IMR-90 (cell line): ENCODE data around the gene HIVEP1. TPM values are rescaled to one million over a fixed set of nuclear protein-coding genes. Genes with fewer than 3 reads are reported as not detected.

Experiments
- ATAC-seq: fragments of 200-7000 bp; cut with Tn5 transposase; 2 replicates; pipeline ENCODE4 v1.9.1; 2020; ENCODE audit warnings: low read depth, mild to moderate bottlenecking, moderate library complexity
- BruUV-seq: library from RNA; stranded (reverse); fragments of 400-500 nt; replicated peaks from 2 replicates; lab custom pipeline; 2021; lab: Mats Ljungman, UMichigan
- CTCF ChIA-PET: fragments of 300-600 bp; formaldehyde crosslinking; extraction: SDS; loops from one replicate; lab custom pipeline; 2021; ENCODE audit warnings: antibody characterized with exemption; lab: Yijun Ruan, JAX
- POLR2A ChIA-PET: fragments of 300-600 bp; sonication (Branson Sonifier 250); formaldehyde crosslinking; loops from one replicate; lab custom pipeline; 2022; ENCODE audit warnings: antibody characterized with exemption; ENCODE audit not compliant: unreplicated experiment; lab: Charles Lee
- DNase-seq: peaks from one replicate; pipeline ENCODE4 v3.0.0; 2013
- H2AFZ ChIP-seq: replicated peaks from 2 replicates; pipeline ENCODE3; 2013; ENCODE audit warnings: low read length, mild to moderate bottlenecking; ENCODE audit not compliant: poor library complexity
- H2AK5ac ChIP-seq: 2 replicates; pipeline ENCODE4 v1.6.1; 2013; ENCODE audit warnings: low read depth, low read length, inconsistent platforms
- H2AK9ac ChIP-seq: replicated peaks from 2 replicates; pipeline ENCODE3; 2013; ENCODE audit warnings: mild to moderate bottlenecking, low read depth, low read length, moderate library complexity; ENCODE audit not compliant: poor library complexity
- H2BK120ac ChIP-seq: 2 replicates; pipeline ENCODE4 v1.6.1; 2013; ENCODE audit warnings: low read depth, low read length, inconsistent platforms
- H2BK15ac ChIP-seq: 3 replicates; pipeline ENCODE4 v1.6.1; 2013; ENCODE audit warnings: low read depth, low read length, inconsistent platforms
- H2BK20ac ChIP-seq: 2 replicates; pipeline ENCODE4 v1.6.1; 2013; ENCODE audit warnings: low read depth, mild to moderate bottlenecking, inconsistent platforms, low read length, moderate library complexity
- H2BK5ac ChIP-seq: 2 replicates; pipeline ENCODE4 v1.6.1; 2013; ENCODE audit warnings: mild to moderate bottlenecking, low read depth, low read length, inconsistent platforms; ENCODE audit not compliant: poor library complexity, severe bottlenecking
- H3K14ac ChIP-seq: replicated peaks from 2 replicates; pipeline ENCODE4 v1.6.1; 2013; ENCODE audit warnings: low read depth, low read length, inconsistent platforms
- H3K18ac ChIP-seq: 2 replicates; pipeline ENCODE4 v1.6.1; 2013; ENCODE audit warnings: low read depth, low read length, control low read depth
- H3K23ac ChIP-seq: 2 replicates; pipeline ENCODE4 v1.6.1; 2013; ENCODE audit warnings: low read depth, low read length, inconsistent platforms
- H3K27ac ChIP-seq: 2 replicates; pipeline ENCODE4 v1.5.1; 2013; ENCODE audit warnings: mild to moderate bottlenecking, control low read depth, low read length; ENCODE audit not compliant: insufficient read depth
- H3K27me3 ChIP-seq: 2 replicates; pipeline ENCODE4 v1.6.1; 2013; ENCODE audit warnings: low read length; ENCODE audit not compliant: control insufficient read depth, insufficient read depth
- H3K36me3 ChIP-seq: 2 replicates; pipeline ENCODE4 v1.6.1; 2013; ENCODE audit warnings: low read length, mixed read lengths; ENCODE audit not compliant: control insufficient read depth, insufficient read depth
- H3K4ac ChIP-seq: 2 replicates; pipeline ENCODE4 v1.6.1; 2013; ENCODE audit warnings: low read depth, low read length, inconsistent platforms
- H3K4me1 ChIP-seq: 2 replicates; pipeline ENCODE4 v1.6.1; 2013; ENCODE audit warnings: low read length, mixed read lengths; ENCODE audit not compliant: control insufficient read depth, insufficient read depth
- H3K4me2 ChIP-seq: 2 replicates; pipeline ENCODE4 v1.6.1; 2013; ENCODE audit warnings: low read depth, mild to moderate bottlenecking, control low read depth, low read length, moderate library complexity
- H3K4me3 ChIP-seq: 2 replicates; pipeline ENCODE4 v1.5.1; 2013; ENCODE audit warnings: low read depth, mild to moderate bottlenecking, control low read depth, low read length, moderate library complexity; ENCODE audit not compliant: insufficient read depth
- H3K56ac ChIP-seq: 2 replicates; pipeline ENCODE4 v1.6.1; 2013; ENCODE audit warnings: low read length, inconsistent platforms; ENCODE audit not compliant: insufficient read depth; ENCODE audit errors: extremely low read depth
- H3K79me1 ChIP-seq, 2 experiments: 2 replicates each; pipeline ENCODE4 v1.6.1; 2013; ENCODE audit warnings: low read length in 2 of 2, inconsistent platforms in 1 of 2, low read depth in 1 of 2
- H3K9ac ChIP-seq: 2 replicates; pipeline ENCODE4 v1.6.1; 2013; ENCODE audit warnings: low read depth, low read length, control low read depth
- H3K9me1 ChIP-seq: 2 replicates; pipeline ENCODE4 v1.6.1; 2013; ENCODE audit warnings: low read length, inconsistent platforms; ENCODE audit not compliant: insufficient read depth
- H3K9me3 ChIP-seq: 2 replicates; pipeline ENCODE4 v1.6.1; 2013; ENCODE audit warnings: low read length; ENCODE audit not compliant: control insufficient read depth, insufficient read depth
- H4K20me1 ChIP-seq: 2 replicates; pipeline ENCODE4 v1.6.1; 2013; ENCODE audit warnings: low read length, inconsistent platforms; ENCODE audit not compliant: insufficient read depth
- H4K5ac ChIP-seq: 2 replicates; pipeline ENCODE4 v1.6.1; 2013; ENCODE audit warnings: mild to moderate bottlenecking, low read depth, low read length, control low read depth
- H4K8ac ChIP-seq, 2 experiments: 2 replicates each; pipeline ENCODE4 v1.6.1; 2013; ENCODE audit warnings: low read depth in 2 of 2, low read length in 2 of 2, control low read depth in 1 of 2, inconsistent platforms in 1 of 2
- H4K91ac ChIP-seq: 2 replicates; pipeline ENCODE4 v1.6.1; 2013; ENCODE audit warnings: low read depth, low read length, inconsistent platforms; ENCODE audit not compliant: insufficient read depth
- CEBPB ChIP-seq: IDR thresholded peaks from 2 replicates; pipeline ENCODE4 v1.6.1; 2012; ENCODE audit warnings: low read depth, low read length, improper control_type of control experiment
- CHD1 ChIP-seq: IDR thresholded peaks from 2 replicates; pipeline ENCODE4 v1.6.1; 2012; ENCODE audit warnings: low read depth, low read length, improper control_type of control experiment
- FOS ChIP-seq: fragments of 150-350 bp; IDR thresholded peaks from 2 replicates; pipeline ENCODE4 v1.6.1; 2016; ENCODE audit warnings: low read depth, low read length
- MAFK ChIP-seq: IDR thresholded peaks from 2 replicates; pipeline ENCODE4 v1.6.1; 2012; ENCODE audit warnings: low read depth, low read length, improper control_type of control experiment
- MAZ ChIP-seq: IDR thresholded peaks from 2 replicates; pipeline ENCODE4 v1.6.1; 2012; ENCODE audit warnings: low read depth, mild to moderate bottlenecking, low read length, improper control_type of control experiment, moderate library complexity, borderline replicate concordance
- MXI1 ChIP-seq: IDR thresholded peaks from 2 replicates; pipeline ENCODE4 v1.6.1; 2012; ENCODE audit warnings: low read depth, mild to moderate bottlenecking, low read length, moderate library complexity, borderline replicate concordance
- NFE2L2 ChIP-seq: fragments of 150-350 bp; IDR thresholded peaks from 2 replicates; pipeline ENCODE4 v1.6.1; 2016; ENCODE audit warnings: low read depth, mild to moderate bottlenecking, low read length
- POLR2A ChIP-seq: IDR thresholded peaks from 2 replicates; pipeline ENCODE4 v1.6.1; 2012; ENCODE audit warnings: mild to moderate bottlenecking, low read depth, low read length
- RAD21 ChIP-seq: IDR thresholded peaks from 2 replicates; pipeline ENCODE4 v1.6.1; 2012; ENCODE audit warnings: low read length, improper control_type of control experiment
- SMC3 ChIP-seq: fragments of 150-350 bp; IDR thresholded peaks from 2 replicates; pipeline ENCODE4 v1.6.1; 2016; ENCODE audit warnings: low read depth, mild to moderate bottlenecking, antibody characterized with exemption, low read length, moderate library complexity
- WGBS, 2 experiments: methylation state at CpG; one replicate each; pipeline versions ENCODE4 v1.1.5 to v1.1.7; 2013; ENCODE audit warnings: missing lambda C conversion rate in 2 of 2; ENCODE audit not compliant: insufficient read length in 1 of 2; ENCODE audit errors: extremely low coverage in 2 of 2; 5-methylcytosine and 5-hydroxymethylcytosine counted together
- dilution Hi-C: fragments of 300-500 bp; cut with HindIII; formaldehyde crosslinking; loops from one replicate; pipeline ENCODE4 v1.14.3; 2018; ENCODE audit warnings: low sequenced_read_pairs; ENCODE audit not compliant: unreplicated experiment
- in situ Hi-C: fragments of 300-500 bp; cut with MboI; formaldehyde crosslinking; loops from 3 replicates; pipeline ENCODE4 v1.14.3; 2019; ENCODE audit warnings: low sequenced_read_pairs, inconsistent platforms, mixed read lengths
- intact Hi-C: fragments of 100-400 bp; cut with micrococcal nuclease; formaldehyde crosslinking; loops from 2 replicates; pipeline ENCODE4 v1.10.0; 2022
- polyA plus RNA-seq, 3 experiments: library from polyadenylated mRNA; depleted of rRNA; stranded (reverse); fragments of >200 nt; gene quantifications; 2 replicates each; pipeline ENCODE4 v1.2.3, GENCODE V29; 2012; ENCODE audit warnings: low replicate concordance in 1 of 3
- total RNA-seq: library from RNA; depleted of rRNA; stranded (reverse); fragments of >200 nt; gene quantifications from 2 replicates; pipeline ENCODE4 v1.2.3, GENCODE V29; 2012
- TF ChIP-seq, protein P1 (sequence below): fragments of 150-350 bp; IDR thresholded peaks from 2 replicates; pipeline ENCODE4 v1.6.1; 2017; ENCODE audit warnings: mild to moderate bottlenecking, antibody characterized with exemption, low read length, low read depth
- TF ChIP-seq, protein P2 (sequence below): fragments of 150-350 bp; IDR thresholded peaks from 2 replicates; pipeline ENCODE4 v1.6.1; 2016; ENCODE audit warnings: low read depth, mild to moderate bottlenecking, low read length, moderate library complexity, borderline replicate concordance

Gene HIVEP1
- total and polyA plus RNA-seq, 2 of the 4 experiments (the other 2 are of a cell fraction) = 13.0 to 17.2 TPM

DNA sequence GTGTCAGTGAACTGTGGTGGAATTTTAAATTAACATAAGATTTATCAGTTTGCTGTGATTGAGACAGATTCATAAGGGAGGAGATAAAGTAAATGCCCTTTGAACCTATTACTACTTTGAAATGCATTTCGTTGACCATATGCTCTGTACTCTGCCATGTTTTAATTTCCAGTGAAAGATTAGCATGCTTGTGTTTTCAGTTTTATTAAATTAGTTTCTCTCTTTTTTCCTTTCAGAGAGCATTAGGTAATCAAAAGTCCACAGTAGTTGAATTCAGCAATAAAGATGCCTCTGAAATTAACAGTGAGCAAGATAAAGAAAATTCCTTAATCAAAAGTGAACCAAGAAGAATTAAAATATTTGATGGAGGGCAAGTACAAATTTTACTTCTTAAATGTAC lies 117.4 kb downstream of the HIVEP1 start:
- in situ Hi-C loops = no loop called here
- Histone ChIP-seq H3K14ac (no peak overlapping the region), H3K79me1 (peaks cover 0 to 11% of the 10 kb centered on the region in 2 experiments; a peak in 3 of 4 replicates), H2BK120ac (no peak overlapping the region), H4K20me1 (no peaks in the 10 kb centered on the region), H2BK20ac (no peak overlapping the region), H3K4ac (no peak overlapping the region), H3K56ac (no peak overlapping the region), H2BK5ac (no peak overlapping the region), H4K91ac (no peak overlapping the region), H3K36me3 (peaks cover 4% of the 10 kb centered on the region), H3K23ac (no peak overlapping the region), H3K9me3 (no peaks in the 10 kb centered on the region), H3K27ac (no peak overlapping the region), H2AK5ac (no peak overlapping the region), H2AK9ac (no peak overlapping the region), H3K18ac (no peak overlapping the region), H2AFZ (no peak overlapping the region), H4K5ac (no peak overlapping the region), H3K27me3 (no peaks in the 10 kb centered on the region), H4K8ac (no peak overlapping the region), H3K4me1 (no peaks in the 10 kb centered on the region; the same call in none of the 2 replicates), H3K4me2 (no peak overlapping the region), H3K9ac (no peak overlapping the region), H2BK15ac (no peak overlapping the region), H3K9me1 (no peaks in the 10 kb centered on the region), H3K4me3 (no peak overlapping the region)
- no TSS peak for BruUV-seq
- DNase-seq (no peak), ATAC-seq (no peak)
- CTCF ChIA-PET = no interaction called here
- POLR2A ChIA-PET = no interaction called here
- dilution Hi-C loops = no loop called here
- intact Hi-C loops = no loop called here
- WGBS, 2 experiments = no CpG with 5 or more reads among the region's 1 CpG
- TF ChIP-seq RAD21 (no peak), MXI1 (no peak), CHD1 (no peak), MAFK (no peak), SMC3 (no peak), NFE2L2 (no peak), FOS (no peak), MAZ (no peak), CEBPB (no peak), POLR2A (no peak)
- TF ChIP-seq, protein P1, sequence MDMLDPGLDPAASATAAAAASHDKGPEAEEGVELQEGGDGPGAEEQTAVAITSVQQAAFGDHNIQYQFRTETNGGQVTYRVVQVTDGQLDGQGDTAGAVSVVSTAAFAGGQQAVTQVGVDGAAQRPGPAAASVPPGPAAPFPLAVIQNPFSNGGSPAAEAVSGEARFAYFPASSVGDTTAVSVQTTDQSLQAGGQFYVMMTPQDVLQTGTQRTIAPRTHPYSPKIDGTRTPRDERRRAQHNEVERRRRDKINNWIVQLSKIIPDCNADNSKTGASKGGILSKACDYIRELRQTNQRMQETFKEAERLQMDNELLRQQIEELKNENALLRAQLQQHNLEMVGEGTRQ = no peak
- TF ChIP-seq, protein P2, sequence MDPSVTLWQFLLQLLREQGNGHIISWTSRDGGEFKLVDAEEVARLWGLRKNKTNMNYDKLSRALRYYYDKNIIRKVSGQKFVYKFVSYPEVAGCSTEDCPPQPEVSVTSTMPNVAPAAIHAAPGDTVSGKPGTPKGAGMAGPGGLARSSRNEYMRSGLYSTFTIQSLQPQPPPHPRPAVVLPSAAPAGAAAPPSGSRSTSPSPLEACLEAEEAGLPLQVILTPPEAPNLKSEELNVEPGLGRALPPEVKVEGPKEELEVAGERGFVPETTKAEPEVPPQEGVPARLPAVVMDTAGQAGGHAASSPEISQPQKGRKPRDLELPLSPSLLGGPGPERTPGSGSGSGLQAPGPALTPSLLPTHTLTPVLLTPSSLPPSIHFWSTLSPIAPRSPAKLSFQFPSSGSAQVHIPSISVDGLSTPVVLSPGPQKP = no peak
